ENCODE measurements around the gene PRH1. TPM values are rescaled to one million over a fixed set of nuclear protein-coding genes. Genes with fewer than 3 reads are reported as not detected.

PRH1 gene
- total and polyA plus RNA-seq, 2 experiments from 2014 or later, result 19.0 to 42.9 TPM

DNA sequence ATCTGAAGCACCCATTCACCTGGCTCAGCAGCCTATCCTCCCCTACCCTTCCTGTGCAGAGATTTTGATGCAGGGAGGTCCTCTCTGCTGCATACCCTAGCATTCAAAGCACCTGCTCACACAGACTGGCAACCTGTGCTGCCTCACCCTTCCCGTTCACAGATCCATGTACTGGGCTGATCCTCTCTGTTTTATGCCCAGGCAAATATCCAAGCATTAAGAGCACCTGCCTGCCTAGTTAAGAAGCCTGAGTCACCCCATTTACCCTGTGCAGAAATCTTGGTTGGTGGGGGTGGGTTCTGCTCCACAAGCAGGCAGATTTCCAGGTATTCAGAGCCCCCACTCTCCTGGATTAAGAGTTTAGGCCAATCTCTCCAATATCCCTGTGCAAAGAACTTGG lies 16.9 kb upstream of the PRH1 start (continued):
- no peak for TF ChIP-seq REST (IDR thresholded peaks at IDR 0.05; ENCODE audit: unreplicated experiment)
- TF ChIP-seq ZNF331 (CRISPR knock-in tag; IDR thresholded peaks at IDR 0.05; ENCODE audit: low read depth), result no peak
- TF ChIP-seq STAT1 (IDR thresholded peaks at IDR 0.05; ENCODE audit: unreplicated experiment), result no peak
- no peak for TF ChIP-seq NANOG (IDR thresholded peaks at IDR 0.05; ENCODE audit: borderline replicate concordance)
- no peak for TF ChIP-seq CTCF (conservative IDR thresholded peaks at IDR 0.05; ENCODE audit: low read depth in 2 of 2)

GRCh38 chr12:10900530-10900929 lies 16.5 kb upstream of the PRH1 start:
- Histone ChIP-seq H2AFZ (no peak overlapping the region), H4K20me1 (replicated peaks; ENCODE audit: insufficient read depth) (no peaks in the 10 kb centered on the region), H3K27me3 (ENCODE audit: insufficient read depth) (no peaks in the 10 kb centered on the region), H3K4me1 (ENCODE audit: insufficient read depth) (no peaks in the 10 kb centered on the region), H3K9me2 (ENCODE audit: insufficient read depth) (no peaks in the 10 kb centered on the region; the same call in 1 of the 2 replicates), H3K4me2 (no peak overlapping the region), H3F3A (replicated peaks; ENCODE audit: low read depth) (no peaks in the 10 kb centered on the region), H3K79me2 (replicated peaks; ENCODE audit: insufficient read depth) (0 out of 2 replicates have a peak, but pooled peaks cover 3% of the 10 kb centered on the region), H3K27ac (ENCODE audit: low read depth) (no peak overlapping the region), H3K36me3 (ENCODE audit: insufficient read depth) (no peaks in the 10 kb centered on the region), H3K4me3 (no peak overlapping the region)
- no peaks in the 10 kb centered on the region for H3K27me3 Mint-ChIP-seq (ENCODE audit: insufficient read depth, low read depth, poor library complexity)
- peaks cover 22% of the 10 kb centered on the region for H3K9me3 Mint-ChIP-seq
- no peaks in the 10 kb centered on the region for H3K4me1 Mint-ChIP-seq
- H3K4me3 Mint-ChIP-seq, result no peak overlapping the region
- DNase-seq (ENCODE audit: low spot score) (no peak), ATAC-seq (no peak)
- TF ChIP-seq EZH2phosphoT487 (IDR thresholded peaks at IDR 0.05; ENCODE audit: unreplicated experiment) (no peak), ZNF462 (CRISPR knock-in tag; IDR thresholded peaks at IDR 0.05) (no peak)
- TF ChIP-seq, protein P1, sequence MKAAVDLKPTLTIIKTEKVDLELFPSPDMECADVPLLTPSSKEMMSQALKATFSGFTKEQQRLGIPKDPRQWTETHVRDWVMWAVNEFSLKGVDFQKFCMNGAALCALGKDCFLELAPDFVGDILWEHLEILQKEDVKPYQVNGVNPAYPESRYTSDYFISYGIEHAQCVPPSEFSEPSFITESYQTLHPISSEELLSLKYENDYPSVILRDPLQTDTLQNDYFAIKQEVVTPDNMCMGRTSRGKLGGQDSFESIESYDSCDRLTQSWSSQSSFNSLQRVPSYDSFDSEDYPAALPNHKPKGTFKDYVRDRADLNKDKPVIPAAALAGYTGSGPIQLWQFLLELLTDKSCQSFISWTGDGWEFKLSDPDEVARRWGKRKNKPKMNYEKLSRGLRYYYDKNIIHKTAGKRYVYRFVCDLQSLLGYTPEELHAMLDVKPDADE (IDR thresholded peaks at IDR 0.05), result no peak
- peaks cover 25% of the 10 kb centered on the region for H3K36me3 Mint-ChIP-seq (ENCODE audit: low read depth)
- no peak overlapping the region for H3K27ac Mint-ChIP-seq

Measured in GM23338 (cell line).